A673 (cell line): ENCODE data around the gene ZBTB34.

Experiments used
- EZH2 ChIP-seq: fragments of 200-600 bp; sonication (generic); IDR thresholded peaks from 2 replicates; pipeline ENCODE4 v1.6.1; 2017; ENCODE audit warnings: borderline replicate concordance, low read depth, mild to moderate bottlenecking, mixed read lengths, antibody characterized with exemption, low read length; ENCODE audit not compliant: poor library complexity, severe bottlenecking
- TF ChIP-seq, protein P1 (sequence below): fragments of 300-800, 200-600 bp; sonication (generic); conservative IDR thresholded peaks from 2 replicates; pipeline ENCODE4 v1.5.1; 2017; ENCODE audit warnings: low read depth, mild to moderate bottlenecking, antibody characterized with exemption, low read length, moderate library complexity, mixed read lengths

DNA sequence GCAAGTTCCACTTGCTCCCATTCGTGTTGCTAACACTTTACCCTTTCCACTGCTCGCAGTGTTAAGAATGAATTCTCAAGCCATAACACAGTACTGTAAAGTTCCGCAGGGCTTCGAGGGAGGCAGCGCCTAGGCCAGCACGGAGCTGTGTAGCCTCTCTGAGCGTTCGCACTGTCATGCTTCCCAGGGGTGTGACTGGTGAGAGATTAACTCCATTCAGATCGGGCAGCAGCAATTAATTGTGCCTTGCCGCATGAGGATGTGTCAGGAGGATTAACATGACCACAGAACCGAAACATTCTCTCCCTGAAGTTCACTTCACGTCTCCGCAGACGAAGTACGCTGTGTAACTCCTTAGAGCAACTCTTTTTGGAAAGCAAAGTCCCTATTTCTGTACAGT, 23.2 kb downstream of the ZBTB34 start:
- TF ChIP-seq, protein P1, sequence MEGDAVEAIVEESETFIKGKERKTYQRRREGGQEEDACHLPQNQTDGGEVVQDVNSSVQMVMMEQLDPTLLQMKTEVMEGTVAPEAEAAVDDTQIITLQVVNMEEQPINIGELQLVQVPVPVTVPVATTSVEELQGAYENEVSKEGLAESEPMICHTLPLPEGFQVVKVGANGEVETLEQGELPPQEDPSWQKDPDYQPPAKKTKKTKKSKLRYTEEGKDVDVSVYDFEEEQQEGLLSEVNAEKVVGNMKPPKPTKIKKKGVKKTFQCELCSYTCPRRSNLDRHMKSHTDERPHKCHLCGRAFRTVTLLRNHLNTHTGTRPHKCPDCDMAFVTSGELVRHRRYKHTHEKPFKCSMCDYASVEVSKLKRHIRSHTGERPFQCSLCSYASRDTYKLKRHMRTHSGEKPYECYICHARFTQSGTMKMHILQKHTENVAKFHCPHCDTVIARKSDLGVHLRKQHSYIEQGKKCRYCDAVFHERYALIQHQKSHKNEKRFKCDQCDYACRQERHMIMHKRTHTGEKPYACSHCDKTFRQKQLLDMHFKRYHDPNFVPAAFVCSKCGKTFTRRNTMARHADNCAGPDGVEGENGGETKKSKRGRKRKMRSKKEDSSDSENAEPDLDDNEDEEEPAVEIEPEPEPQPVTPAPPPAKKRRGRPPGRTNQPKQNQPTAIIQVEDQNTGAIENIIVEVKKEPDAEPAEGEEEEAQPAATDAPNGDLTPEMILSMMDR = no peak
- TF ChIP-seq EZH2 = no peak
